BJ (cell line): ENCODE data around the gene RECQL5. TPM values are rescaled to one million over a fixed set of nuclear protein-coding genes. Genes with fewer than 3 reads are reported as not detected.

Source experiments
- CTCF ChIA-PET: fragments of 350-600 bp; formaldehyde crosslinking; extraction: SDS; loops from one replicate; lab custom pipeline; 2021; ENCODE audit warnings: antibody characterized with exemption, inconsistent platforms; lab: Yijun Ruan, JAX
- POLR2A ChIA-PET: fragments of 300-600 bp; sonication (Branson Sonifier 250); formaldehyde crosslinking; extraction: SDS; loops from one replicate; lab custom pipeline; 2021; ENCODE audit warnings: antibody characterized with exemption; lab: Charles Lee
- DNase-seq: peaks from one replicate; pipeline ENCODE4 v3.0.0-alpha.2; 2011; ENCODE audit warnings: low read depth
- H3K27me3 ChIP-seq: 2 replicates; pipeline ENCODE4 v1.6.0; 2011; ENCODE audit warnings: low read length; ENCODE audit not compliant: control insufficient read depth, insufficient read depth
- H3K36me3 ChIP-seq: 2 replicates; pipeline ENCODE4 v1.5.1; 2011; ENCODE audit warnings: low read length; ENCODE audit not compliant: control insufficient read depth, insufficient read depth
- H3K4me3 ChIP-seq: 2 replicates; pipeline ENCODE4 v1.5.1; 2011; ENCODE audit warnings: low read depth, mild to moderate bottlenecking, control low read depth, low read length
- CTCF ChIP-seq: IDR thresholded peaks from 2 replicates; pipeline ENCODE4 v1.5.1; 2011; ENCODE audit warnings: low read depth, mild to moderate bottlenecking, control low read depth, inconsistent platforms, low read length, moderate library complexity; ENCODE audit not compliant: insufficient read depth
- polyA plus RNA-seq: library from polyadenylated mRNA; depleted of rRNA; stranded (reverse); fragments of >200 nt; gene quantifications from 2 replicates; pipeline ENCODE4 v1.2.3, GENCODE V29; 2011

RECQL5 gene
- polyA plus RNA-seq, 1 experiment: 14.2 TPM

GRCh38 chr17:75605790-75606189 lies 61.2 kb downstream of the RECQL5 start:
- CTCF ChIA-PET: interaction anchor here (0.7 to 5.7 kb wide), 3 partner anchors 9 to 18 kb away, joined by 3 to 37 read pairs (median 4); no protein-coding TSS in a partner anchor

GRCh38 chr17:75604034-75604695 lies 62.8 kb downstream of the RECQL5 start:
- CTCF ChIA-PET: interaction anchor here (1.0 to 5.7 kb wide), 3 partner anchors 11 to 145 kb away, joined by 6 to 42 read pairs (median 37); partner anchors contain the start of gene SMIM5
- no peak for TF ChIP-seq CTCF
- DNase-seq: no peak
- Histone ChIP-seq H3K4me3 (no peak overlapping the region), H3K36me3 (no peaks in the 10 kb centered on the region), H3K27me3 (no peaks in the 10 kb centered on the region)
- POLR2A ChIA-PET: no interaction called here

More at GRCh38 chr17:75605790-75606189, 61.2 kb downstream of the RECQL5 start:
- Histone ChIP-seq H3K36me3 (no peaks in the 10 kb centered on the region), H3K27me3 (no peaks in the 10 kb centered on the region), H3K4me3 (no peak overlapping the region)
- no peak for TF ChIP-seq CTCF
- POLR2A ChIA-PET: no interaction called here
- DNase-seq: no peak

- no peak for DNase-seq
- H3K36me3 ChIP-seq: no peaks in the 10 kb centered on the region
- no peaks in the 10 kb centered on the region for H3K27me3 ChIP-seq
- no peak overlapping the region for H3K4me3 ChIP-seq
- TF ChIP-seq CTCF: no peak
- POLR2A ChIA-PET: no interaction called here
- CTCF ChIA-PET: interaction anchor here (0.6 to 5.7 kb wide), 5 partner anchors 12 to 146 kb away, joined by 3 to 42 read pairs (median 17); partner anchors contain the start of gene SMIM5
These were observed 63.8 kb downstream of the RECQL5 start for GRCh38 chr17:75603123-75603522.

GRCh38 chr17:75602644-75603043 lies 64.3 kb downstream of the RECQL5 start:
- ChIA-PET CTCF (interaction anchor here (0.6 to 5.7 kb wide), 11 partner anchors 8 to 707 kb away, joined by 3 to 42 read pairs (median 7); partner anchors contain the start of gene SMIM5), POLR2A (no interaction called here)
- TF ChIP-seq CTCF: no peak
- Histone ChIP-seq H3K27me3 (no peaks in the 10 kb centered on the region), H3K36me3 (no peaks in the 10 kb centered on the region), H3K4me3 (no peak overlapping the region)
- no peak for DNase-seq
